K562 (cell line): ENCODE results near the gene COL15A1. TPM values are rescaled to one million over a fixed set of nuclear protein-coding genes. Genes with fewer than 3 reads are reported as not detected.

Experiments used
- ATAC-seq: fragments of 200-7000 bp; cut with Tn5 transposase; 3 replicates; pipeline ENCODE4 v1.9.1; 2020; ENCODE audit warnings: moderate library complexity
- BruUV-seq: library from RNA; stranded (reverse); fragments of 400-500 nt; replicated peaks from 2 replicates; lab custom pipeline; 2021; lab: Mats Ljungman, UMichigan
- CTCF ChIA-PET: fragments of 300-600 bp; formaldehyde crosslinking; extraction: SDS; loops from one replicate; lab custom pipeline; 2021; ENCODE audit warnings: low intra/inter-chr PET ratio; lab: Yijun Ruan, JAX
- POLR2A ChIA-PET: fragments of 300-600, 350-650 bp; sonication (Branson Sonifier 250); formaldehyde crosslinking; extraction: SDS; loops from one replicate; lab custom pipeline; 2021; ENCODE audit warnings: antibody characterized with exemption, inconsistent platforms; lab: Yijun Ruan, JAX
- DNase-seq, 4 experiments: peaks; one replicate each; pipeline versions ENCODE4 v3.0.0 to v3.0.0-alpha.2; 2011 to 2018; ENCODE audit warnings: low spot score in 3 of 4, mixed read lengths in 3 of 4; ENCODE audit errors: extremely low read depth in 1 of 4
- FAIRE-seq: peaks from 2 replicates; lab custom pipeline; 2011; peaks lifted over from hg19 to GRCh38; lab: Jason Lieb, UNC
- H2AFZ ChIP-seq: 2 replicates; pipeline ENCODE4 v1.6.0; 2011; ENCODE audit warnings: low read depth, low read length, control low read depth, inconsistent platforms
- H3K27ac ChIP-seq: fragments of 200-600 bp; 3 replicates; pipeline ENCODE4 v1.8.0; 2011; ENCODE audit warnings: low read depth, mild to moderate bottlenecking, control low read depth, inconsistent platforms, low read length, moderate library complexity, mixed read lengths; ENCODE audit errors: extremely low read depth
- H3K27me3 ChIP-seq, 2 experiments: fragments of 300-600 bp in 1 of 2; 2 replicates in 1 of 2; 3 replicates in 1 of 2; pipeline versions ENCODE4 v1.6.0 to v1.8.0; 2011; ENCODE audit warnings: inconsistent platforms in 2 of 2, low read length in 2 of 2, mild to moderate bottlenecking in 1 of 2, mixed read lengths in 1 of 2, moderate library complexity in 1 of 2; ENCODE audit not compliant: control insufficient read depth in 2 of 2, insufficient read depth in 2 of 2
- H3K36me3 ChIP-seq: fragments of 300-600 bp; 3 replicates; pipeline ENCODE4 v1.8.0; 2011; ENCODE audit warnings: mild to moderate bottlenecking, low read length, inconsistent platforms; ENCODE audit not compliant: control insufficient read depth, insufficient read depth
- H3K4me1 ChIP-seq, 2 experiments: fragments of 200-600 bp in 1 of 2; replicated peaks in 1 of 2; 2 replicates in 1 of 2; 3 replicates in 1 of 2; pipeline versions ENCODE4 v1.5.1 to v1.8.0; 2011; ENCODE audit warnings: inconsistent platforms in 2 of 2, low read length in 2 of 2, mild to moderate bottlenecking in 1 of 2, mixed read lengths in 1 of 2, moderate library complexity in 1 of 2; ENCODE audit not compliant: control insufficient read depth in 2 of 2, insufficient read depth in 2 of 2
- H3K4me2 ChIP-seq: 2 replicates; pipeline ENCODE4 v1.6.1; 2011; ENCODE audit warnings: low read length, control low read depth, inconsistent platforms, mixed read lengths; ENCODE audit not compliant: insufficient read depth
- H3K4me3 ChIP-seq: fragments of 200-600 bp; sonication (generic), shearing (Covaris generic); 2 replicates; pipeline ENCODE4 v1.5.1; 2016; ENCODE audit warnings: control low read depth, inconsistent platforms
- H3K79me2 ChIP-seq: fragments of 200-600 bp; 3 replicates; pipeline ENCODE4 v1.8.0; 2011; ENCODE audit warnings: low read length, inconsistent platforms; ENCODE audit not compliant: control insufficient read depth, insufficient read depth
- H3K9ac ChIP-seq, 2 experiments: 2 replicates each; pipeline versions ENCODE4 v1.6.0 to v1.6.1; 2011; ENCODE audit warnings: low read depth in 2 of 2, low read length in 2 of 2, control low read depth in 1 of 2, inconsistent platforms in 1 of 2, mild to moderate bottlenecking in 1 of 2, mixed read lengths in 1 of 2; ENCODE audit not compliant: insufficient read depth in 1 of 2
- H3K9me1 ChIP-seq: one replicate; pipeline ENCODE4 v1.6.0; 2011; ENCODE audit warnings: inconsistent platforms, mild to moderate bottlenecking, low read length, moderate library complexity; ENCODE audit not compliant: control insufficient read depth, insufficient read depth
- H3K9me3 ChIP-seq: replicated peaks from 2 replicates; pipeline ENCODE4 v1.5.1; 2011; ENCODE audit warnings: low read depth, low read length, inconsistent platforms; ENCODE audit not compliant: control insufficient read depth, insufficient read depth
- H4K20me1 ChIP-seq: replicated peaks from 2 replicates; pipeline ENCODE4 v1.6.1; 2011; ENCODE audit warnings: low read length, inconsistent platforms, mixed read lengths; ENCODE audit not compliant: control insufficient read depth, insufficient read depth
- BCOR ChIP-seq: fragments of 450-650 bp; IDR thresholded peaks from 2 replicates; pipeline ENCODE4 v1.6.1; 2016
- CEBPG ChIP-seq, 3 experiments: fragments of 200-800 bp in 1 of 3; sonication (Bioruptor generic) in 1 of 3; sonication (generic) in 1 of 3; formaldehyde crosslinking in 1 of 3; IDR thresholded peaks in 2 of 3; conservative IDR thresholded peaks in 1 of 3; 2 replicates each; pipeline versions ENCODE4 v1.6.1 to v1.8.0; 2016 to 2022; ENCODE audit warnings: missing compliant biosample characterization in 2 of 3, missing genetic modification characterization in 2 of 3, mild to moderate bottlenecking in 1 of 3, missing genetic modification reagents in 1 of 3
- CHD4 ChIP-seq: fragments of 200-600 bp; sonication (generic); IDR thresholded peaks from 3 replicates; pipeline ENCODE4 v1.6.1; 2012; ENCODE audit warnings: low read depth, mild to moderate bottlenecking, mixed read lengths, low read length, inconsistent platforms; ENCODE audit not compliant: insufficient read depth, insufficient replicate concordance, poor library complexity, severe bottlenecking
- CREB1 ChIP-seq, 2 experiments: sonication (generic) in 1 of 2; formaldehyde crosslinking in 1 of 2; IDR thresholded peaks; 2 replicates each; pipeline versions ENCODE4 v1.6.1 to v1.8.0; 2012 to 2022; ENCODE audit warnings: inconsistent platforms in 1 of 2, mild to moderate bottlenecking in 1 of 2, missing genetic modification reagents in 1 of 2, moderate library complexity in 1 of 2
- CSDE1 ChIP-seq, 2 experiments: fragments of 450-650 bp; IDR thresholded peaks; 2 replicates each; pipeline ENCODE4 v1.6.1; 2016; ENCODE audit warnings: mild to moderate bottlenecking in 1 of 2
- HDAC2 ChIP-seq: fragments of 450-650 bp; IDR thresholded peaks from 2 replicates; pipeline ENCODE4 v1.6.1; 2016; ENCODE audit warnings: mild to moderate bottlenecking
- KDM1A ChIP-seq, 2 experiments: fragments of 450-650 bp; IDR thresholded peaks; 2 replicates each; pipeline ENCODE4 v1.6.1; 2016; ENCODE audit warnings: mild to moderate bottlenecking in 2 of 2
- KDM4B ChIP-seq, 2 experiments: fragments of 450-650 bp in 1 of 2; sonication (generic) in 1 of 2; IDR thresholded peaks; 2 replicates each; pipeline ENCODE4 v1.6.1; 2016 to 2017; ENCODE audit warnings: borderline replicate concordance in 2 of 2, antibody characterized with exemption in 1 of 2, low read depth in 1 of 2, mild to moderate bottlenecking in 1 of 2
- RBM25 ChIP-seq: fragments of 200-400 bp; formaldehyde crosslinking; IDR thresholded peaks from 2 replicates; pipeline ENCODE4 v1.6.1; 2018; ENCODE audit warnings: low read length, low read depth, moderate library complexity; ENCODE audit not compliant: severe bottlenecking
- ZKSCAN1 ChIP-seq: fragments of 150-350 bp; IDR thresholded peaks from 2 replicates; pipeline ENCODE4 v1.6.1; 2016; ENCODE audit warnings: low read depth, low read length
- ZNF699 ChIP-seq: fragments of 250-450 bp; sonication (Bioruptor Pico); IDR thresholded peaks from 2 replicates; pipeline ENCODE4 v1.8.0; 2021; ENCODE audit warnings: mild to moderate bottlenecking, moderate library complexity; ENCODE audit not compliant: insufficient replicate concordance
- WGBS: fragments of 100-300 bp; shearing (Covaris generic); methylation state at CpG from one replicate; pipeline ENCODE4 v1.1.6; 2016; ENCODE audit warnings: low coverage, mixed read lengths; ENCODE audit not compliant: insufficient coverage; ENCODE audit errors: missing lambda C conversion rate; 5-methylcytosine and 5-hydroxymethylcytosine counted together
- in situ Hi-C: fragments of 300-500 bp; cut with MboI; formaldehyde crosslinking; loops from 4 replicates; pipeline ENCODE4 v1.15.0; 2018; ENCODE audit warnings: inconsistent platforms, mixed read lengths
- intact Hi-C: fragments of 100-400 bp; cut with micrococcal nuclease; formaldehyde crosslinking; loops from 2 replicates; pipeline ENCODE4 v1.14.2; 2022
- polyA plus RNA-seq, 8 experiments: library from polyadenylated mRNA; depleted of rRNA in 4 of 8; stranded (reverse) in 5 of 8; unstranded in 3 of 8; fragments of >200 nt; fragmentation: Nextera tagmentation in 2 of 8; fragmentation: Illumina TruSeq in 1 of 8; extraction: Ambion mirVana in 2 of 8; extraction: Trizol in 1 of 8; gene quantifications; 2 replicates each; pipeline versions ENCODE4 v1.2.1 to v1.2.3, GENCODE V29; 2011 to 2014; ENCODE audit warnings: inconsistent platforms in 1 of 8, missing spikeins in 1 of 8
- total RNA-seq, 7 experiments: library from RNA; depleted of rRNA in 6 of 7; stranded (reverse); fragments of >200 nt in 6 of 7; fragmentation: Illumina TruSeq in 2 of 7; extraction: Trizol in 2 of 7; gene quantifications; 2 replicates each; pipeline versions ENCODE4 v1.2.1 to v1.2.3, GENCODE V29; 2011 to 2021; ENCODE audit warnings: low replicate concordance in 1 of 7

The COL15A1 gene
- total and polyA plus RNA-seq, 9 of the 15 experiments (the other 6 are each of a cell fraction or from before 2014, with no cell fraction given) = 0.46 to 5.1 (median 2.6) TPM

GRCh38 chr9:99062549-99062948, 118.8 kb downstream of the COL15A1 start:
- FAIRE-seq = no peak
- no peak for ATAC-seq
- Histone ChIP-seq H3K4me3 (no peak overlapping the region), H3K4me2 (no peak overlapping the region), H3K27me3 (no peaks in the 10 kb centered on the region), H3K79me2 (no peaks in the 10 kb centered on the region), H3K4me1 (peaks cover 6 to 43% of the 10 kb centered on the region in 2 experiments; a peak in 4 of 5 replicates), H3K36me3 (no peaks in the 10 kb centered on the region)
- WGBS = 67% methylated on average over 1 of the region's 1 CpG
- CTCF ChIA-PET = no interaction called here
- DNase-seq = no peak
- TF ChIP-seq HDAC2 (0 out of 2 replicates have a peak, but pooled peaks have one; percentile 30), CEBPG (CRISPR knock-in tag; IDR thresholded peaks at IDR 0.05) (no peak), CEBPG (tag; conservative IDR thresholded peaks at IDR 0.05 in 1 of 2, IDR thresholded peaks at IDR 0.05 in 1 of 2) (no peak), ZNF699 (CRISPR knock-in tag) (no peak), RBM25 (peak; percentile 94), CHD4 (peak; percentile 31), ZKSCAN1 (no peak), BCOR (peak; percentile 84), CREB1 (IDR thresholded peaks at IDR 0.05) (no peak), CREB1 (CRISPR knock-in tag; IDR thresholded peaks at IDR 0.05) (no peak), KDM4B (IDR thresholded peaks at IDR 0.05; ENCODE audit: borderline replicate concordance in 2 of 2, low read depth in 1 of 2) (no peak), CSDE1 (IDR thresholded peaks at IDR 0.05) (no peak), KDM1A (IDR thresholded peaks at IDR 0.05) (peak; percentile 38 to 52; a peak in 1 of 4 replicates)
- TF ChIP-seq, all 486 proteins: peak for 5
- in situ Hi-C loops = no loop called here
- no peak overlapping the region for H3K27ac ChIP-seq
- no peak overlapping the region for H3K9ac ChIP-seq
- intact Hi-C loops = no loop called here
- H3K9me1 ChIP-seq = no peaks in the 10 kb centered on the region
- peak overlapping the region; percentile 70; the same call in 1 of the 2 replicates for H2AFZ ChIP-seq
- no TSS peak for BruUV-seq
- POLR2A ChIA-PET = interaction anchor here (2.0 to 3.8 kb wide), 2 partner anchors 11 to 13 kb away, joined by 6 to 16 read pairs; no protein-coding TSS in a partner anchor
- H3K9me3 ChIP-seq = no peaks in the 10 kb centered on the region
- no peaks in the 10 kb centered on the region for H4K20me1 ChIP-seq
